Heart left ventricle (tissue), 13 donors: ENCODE measurements around the gene LCN1.

Source experiments
- POLR2A ChIP-seq, 2 donors: fragments of 450-650 bp; IDR thresholded peaks; one replicate each; pipeline ENCODE4 v1.6.1; 2017; ENCODE audit warnings: antibody characterized with exemption in 2 of 2, mild to moderate bottlenecking in 2 of 2, moderate library complexity in 2 of 2
- TF ChIP-seq, protein P1 (sequence below), 12 donors: fragments of 200-600 bp; sonication (generic) in 4 of 12; IDR thresholded peaks; one replicate each; pipeline versions ENCODE4 v1.5.0 to v1.8.0; 2018 to 2022; ENCODE audit warnings: antibody characterized with exemption in 12 of 12, mild to moderate bottlenecking in 5 of 12
- donor health status: ischemic (EF 13 %, LVEDD 7.1; RV severe dilation, severe dysfunction).
- donor health status: DM: no; HTN: yes; CAD: no.
- donor health status: DM: no; HTN: no; CAD: no.
- donor health status: ischemic (EF 25% LVEDD 6.9; RV normal size, moderate dysfunction).
- donor health status: ischemic (EF 25% LVEDD 5.7; RV mildly dilated, moderate dysfunction).
- donor health status: ischemic (EF 35%, LVEDD 5.7; RV mildly dilated, moderate dysfunction).
- donor health status: nonischemic (EF 11% LVEDD 7.7; RV severe dilation, severe dysfunction).
- donor health status: DM: yes; HTN: yes; CAD: no.
- donor health status: PGD.
- donor health status: ischemic (EF 29% LVEDD 5.4; RV normal size, mild dysfunction).
- donor health status: nonischemic (EF 23%, LVEDD 6.1; RV moderate dilation, normal function).

DNA sequence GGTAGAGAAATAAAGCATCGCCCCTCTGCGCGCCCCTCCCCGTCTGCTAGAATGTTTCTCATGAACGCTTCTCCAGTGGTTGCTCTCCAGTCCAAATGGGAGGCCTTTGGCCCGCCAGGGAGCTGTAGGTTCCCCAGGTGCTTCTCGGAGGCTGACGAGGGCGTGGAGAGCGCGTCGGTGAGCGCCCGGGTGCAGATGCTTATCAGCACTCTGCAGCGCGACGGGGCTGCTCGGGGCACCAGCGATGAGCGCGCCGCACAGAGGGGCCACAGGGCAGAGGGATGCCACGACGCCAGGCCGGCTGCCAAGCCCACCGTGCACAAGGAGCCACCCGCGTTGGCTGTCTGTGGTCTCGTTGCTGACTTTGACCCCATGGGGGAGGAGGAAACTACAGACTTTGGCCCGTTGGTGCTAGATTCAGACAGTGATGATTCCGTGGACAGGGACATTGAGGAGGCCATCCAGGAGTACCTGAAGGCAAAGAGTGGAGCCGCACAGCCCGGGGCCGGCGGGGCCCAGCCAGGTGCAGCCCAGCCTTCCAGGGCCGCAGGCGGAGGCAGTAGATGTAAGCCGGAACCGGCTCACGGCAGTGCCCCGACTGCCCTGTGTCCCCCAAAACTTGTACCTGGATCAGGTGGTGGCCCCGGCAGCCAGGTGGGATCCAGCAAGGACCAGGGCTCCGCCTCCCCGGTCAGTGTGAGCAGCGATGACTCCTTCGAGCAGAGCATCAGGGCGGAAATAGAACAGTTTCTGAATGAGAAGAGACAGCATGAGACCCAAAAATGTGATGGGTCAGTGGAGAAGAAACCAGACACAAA, 36.6 kb upstream of the LCN1 start:
- TF ChIP-seq, protein P1, sequence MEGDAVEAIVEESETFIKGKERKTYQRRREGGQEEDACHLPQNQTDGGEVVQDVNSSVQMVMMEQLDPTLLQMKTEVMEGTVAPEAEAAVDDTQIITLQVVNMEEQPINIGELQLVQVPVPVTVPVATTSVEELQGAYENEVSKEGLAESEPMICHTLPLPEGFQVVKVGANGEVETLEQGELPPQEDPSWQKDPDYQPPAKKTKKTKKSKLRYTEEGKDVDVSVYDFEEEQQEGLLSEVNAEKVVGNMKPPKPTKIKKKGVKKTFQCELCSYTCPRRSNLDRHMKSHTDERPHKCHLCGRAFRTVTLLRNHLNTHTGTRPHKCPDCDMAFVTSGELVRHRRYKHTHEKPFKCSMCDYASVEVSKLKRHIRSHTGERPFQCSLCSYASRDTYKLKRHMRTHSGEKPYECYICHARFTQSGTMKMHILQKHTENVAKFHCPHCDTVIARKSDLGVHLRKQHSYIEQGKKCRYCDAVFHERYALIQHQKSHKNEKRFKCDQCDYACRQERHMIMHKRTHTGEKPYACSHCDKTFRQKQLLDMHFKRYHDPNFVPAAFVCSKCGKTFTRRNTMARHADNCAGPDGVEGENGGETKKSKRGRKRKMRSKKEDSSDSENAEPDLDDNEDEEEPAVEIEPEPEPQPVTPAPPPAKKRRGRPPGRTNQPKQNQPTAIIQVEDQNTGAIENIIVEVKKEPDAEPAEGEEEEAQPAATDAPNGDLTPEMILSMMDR (IDR thresholded peaks at IDR 0.05), result no peak
- no peak for TF ChIP-seq POLR2A (IDR thresholded peaks at IDR 0.05)
